K562 (cell line): ENCODE results near the gene OPRD1. TPM values are rescaled to one million over a fixed set of nuclear protein-coding genes. Genes with fewer than 3 reads are reported as not detected.

Experiments used
- ARID4B ChIP-seq: sonication (generic); formaldehyde crosslinking; IDR thresholded peaks from 2 replicates; pipeline ENCODE4 v1.8.0; 2022; ENCODE audit warnings: mild to moderate bottlenecking, missing genetic modification reagents
- BACH1 ChIP-seq: fragments of 200-800 bp; sonication (Bioruptor generic); IDR thresholded peaks from 2 replicates; pipeline ENCODE4 v1.6.1; 2016; ENCODE audit warnings: missing genetic modification characterization, missing compliant biosample characterization
- FOXO4 ChIP-seq: fragments of 450-650 bp; formaldehyde crosslinking; IDR thresholded peaks from 2 replicates; pipeline ENCODE4 v1.4.0; 2020; ENCODE audit warnings: mild to moderate bottlenecking, moderate library complexity
- RNF2 ChIP-seq: sonication (generic); IDR thresholded peaks from 2 replicates; pipeline ENCODE4 v1.6.1; 2016
- SAP30 ChIP-seq: fragments of 200-600 bp; sonication (generic); IDR thresholded peaks from 2 replicates; pipeline ENCODE4 v1.6.1; 2012; ENCODE audit warnings: borderline replicate concordance, low read depth, mild to moderate bottlenecking, moderate library complexity, low read length, control low read depth, inconsistent platforms; ENCODE audit not compliant: insufficient read depth, poor library complexity, severe bottlenecking
- ZNF146 ChIP-seq: IDR thresholded peaks from one replicate; pipeline ENCODE4 v1.6.1; 2018; ENCODE audit warnings: missing compliant biosample characterization; ENCODE audit not compliant: unreplicated experiment
- ZNF592 ChIP-seq: fragments of 450-650 bp; IDR thresholded peaks from 2 replicates; pipeline ENCODE4 v1.6.1; 2017; ENCODE audit warnings: antibody characterized with exemption, mild to moderate bottlenecking
- ZNF707 ChIP-seq: fragments of 250-450 bp; sonication (Bioruptor Pico); conservative IDR thresholded peaks from 2 replicates; pipeline ENCODE4 v1.8.0; 2022; ENCODE audit warnings: inconsistent platforms, mild to moderate bottlenecking, moderate library complexity
- polyA plus RNA-seq, 8 experiments: library from polyadenylated mRNA; depleted of rRNA in 4 of 8; stranded (reverse) in 5 of 8; unstranded in 3 of 8; fragments of >200 nt; fragmentation: Nextera tagmentation in 2 of 8; fragmentation: Illumina TruSeq in 1 of 8; extraction: Ambion mirVana in 2 of 8; extraction: Trizol in 1 of 8; gene quantifications; 2 replicates each; pipeline versions ENCODE4 v1.2.1 to v1.2.3, GENCODE V29; 2011 to 2014; ENCODE audit warnings: inconsistent platforms in 1 of 8, missing spikeins in 1 of 8
- total RNA-seq, 7 experiments: library from RNA; depleted of rRNA in 6 of 7; stranded (reverse); fragments of >200 nt in 6 of 7; fragmentation: Illumina TruSeq in 2 of 7; extraction: Trizol in 2 of 7; gene quantifications; 2 replicates each; pipeline versions ENCODE4 v1.2.1 to v1.2.3, GENCODE V29; 2011 to 2021; ENCODE audit warnings: low replicate concordance in 1 of 7
- TF ChIP-seq, protein P1 (sequence below): fragments of 450-650 bp; IDR thresholded peaks from 2 replicates; pipeline ENCODE4 v1.6.1; 2014; ENCODE audit warnings: low read depth, mild to moderate bottlenecking, moderate library complexity, borderline replicate concordance
- TF ChIP-seq, protein P2 (sequence below): fragments of 250-450 bp; sonication (Bioruptor Pico); IDR thresholded peaks from 2 replicates; pipeline ENCODE4 v1.4.0; 2020; ENCODE audit warnings: mild to moderate bottlenecking, moderate library complexity

Gene OPRD1
- total and polyA plus RNA-seq, 9 of the 15 experiments (the other 6 are each of a cell fraction or from before 2014, with no cell fraction given), result under 0.01 to 0.03 (median under 0.01) TPM; not detected in 6

- TF ChIP-seq ARID4B (CRISPR knock-in tag) (peak; percentile 72; the same call in 1 of the 2 replicates), ZNF707 (CRISPR knock-in tag) (no peak), BACH1 (tag) (no peak), ZNF592 (peak; percentile 93), ZNF146 (no peak), FOXO4 (CRISPR knock-in tag) (no peak), SAP30 (no peak), RNF2 (peak; percentile 66; the same call in 1 of the 2 replicates)
- TF ChIP-seq, protein P1, sequence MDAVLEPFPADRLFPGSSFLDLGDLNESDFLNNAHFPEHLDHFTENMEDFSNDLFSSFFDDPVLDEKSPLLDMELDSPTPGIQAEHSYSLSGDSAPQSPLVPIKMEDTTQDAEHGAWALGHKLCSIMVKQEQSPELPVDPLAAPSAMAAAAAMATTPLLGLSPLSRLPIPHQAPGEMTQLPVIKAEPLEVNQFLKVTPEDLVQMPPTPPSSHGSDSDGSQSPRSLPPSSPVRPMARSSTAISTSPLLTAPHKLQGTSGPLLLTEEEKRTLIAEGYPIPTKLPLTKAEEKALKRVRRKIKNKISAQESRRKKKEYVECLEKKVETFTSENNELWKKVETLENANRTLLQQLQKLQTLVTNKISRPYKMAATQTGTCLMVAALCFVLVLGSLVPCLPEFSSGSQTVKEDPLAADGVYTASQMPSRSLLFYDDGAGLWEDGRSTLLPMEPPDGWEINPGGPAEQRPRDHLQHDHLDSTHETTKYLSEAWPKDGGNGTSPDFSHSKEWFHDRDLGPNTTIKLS, result no peak; the same call in 1 of the 2 replicates
- TF ChIP-seq, protein P2, sequence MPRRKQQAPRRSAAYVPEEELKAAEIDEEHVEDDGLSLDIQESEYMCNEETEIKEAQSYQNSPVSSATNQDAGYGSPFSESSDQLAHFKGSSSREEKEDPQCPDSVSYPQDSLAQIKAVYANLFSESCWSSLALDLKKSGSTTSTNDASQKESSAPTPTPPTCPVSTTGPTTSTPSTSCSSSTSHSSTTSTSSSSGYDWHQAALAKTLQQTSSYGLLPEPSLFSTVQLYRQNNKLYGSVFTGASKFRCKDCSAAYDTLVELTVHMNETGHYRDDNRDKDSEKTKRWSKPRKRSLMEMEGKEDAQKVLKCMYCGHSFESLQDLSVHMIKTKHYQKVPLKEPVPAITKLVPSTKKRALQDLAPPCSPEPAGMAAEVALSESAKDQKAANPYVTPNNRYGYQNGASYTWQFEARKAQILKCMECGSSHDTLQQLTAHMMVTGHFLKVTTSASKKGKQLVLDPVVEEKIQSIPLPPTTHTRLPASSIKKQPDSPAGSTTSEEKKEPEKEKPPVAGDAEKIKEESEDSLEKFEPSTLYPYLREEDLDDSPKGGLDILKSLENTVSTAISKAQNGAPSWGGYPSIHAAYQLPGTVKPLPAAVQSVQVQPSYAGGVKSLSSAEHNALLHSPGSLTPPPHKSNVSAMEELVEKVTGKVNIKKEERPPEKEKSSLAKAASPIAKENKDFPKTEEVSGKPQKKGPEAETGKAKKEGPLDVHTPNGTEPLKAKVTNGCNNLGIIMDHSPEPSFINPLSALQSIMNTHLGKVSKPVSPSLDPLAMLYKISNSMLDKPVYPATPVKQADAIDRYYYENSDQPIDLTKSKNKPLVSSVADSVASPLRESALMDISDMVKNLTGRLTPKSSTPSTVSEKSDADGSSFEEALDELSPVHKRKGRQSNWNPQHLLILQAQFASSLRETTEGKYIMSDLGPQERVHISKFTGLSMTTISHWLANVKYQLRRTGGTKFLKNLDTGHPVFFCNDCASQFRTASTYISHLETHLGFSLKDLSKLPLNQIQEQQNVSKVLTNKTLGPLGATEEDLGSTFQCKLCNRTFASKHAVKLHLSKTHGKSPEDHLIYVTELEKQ (CRISPR knock-in tag), result no peak
Measured at GRCh38 chr1:28882009-28882628, 70.1 kb downstream of the OPRD1 start (continued).
